Peyer's patch (tissue), 4 donors: ENCODE data around the gene NTF3.

Source experiments
- POLR2A ChIP-seq, 2 donors: fragments of 450-650 bp; IDR thresholded peaks; one replicate each; pipeline ENCODE4 v1.5.1; 2017; ENCODE audit warnings: antibody characterized with exemption in 2 of 2, mild to moderate bottlenecking in 2 of 2, moderate library complexity in 2 of 2
- TF ChIP-seq, protein P1 (sequence below), 6 experiments: fragments of 450-650 bp in 4 of 6; fragments of 200-600 bp in 2 of 6; sonication (generic) in 1 of 6; IDR thresholded peaks; one replicate each; pipeline ENCODE4 v1.5.1; 2017 to 2019; ENCODE audit warnings: antibody characterized with exemption in 6 of 6, mild to moderate bottlenecking in 3 of 6, moderate library complexity in 1 of 6

DNA sequence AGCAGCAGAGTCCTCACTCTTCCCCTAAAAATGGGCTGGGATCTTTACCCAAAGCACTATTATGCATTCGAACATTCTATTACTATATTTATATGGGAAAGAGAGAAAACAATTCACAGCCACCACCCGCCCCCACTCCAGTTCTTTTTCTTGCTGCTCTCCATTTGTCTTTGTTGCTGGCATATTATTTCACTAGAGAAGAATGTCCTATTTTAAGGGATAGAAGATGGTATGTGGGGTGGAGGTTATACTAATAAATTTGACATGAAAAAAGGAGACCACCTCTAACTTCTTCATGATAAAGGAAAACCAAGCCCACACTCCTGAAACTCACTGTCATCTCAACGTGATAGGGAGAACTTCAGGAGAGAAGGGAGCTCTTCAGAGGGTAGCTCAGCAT is 28.5 kb upstream of the NTF3 start:
- TF ChIP-seq, protein P1, sequence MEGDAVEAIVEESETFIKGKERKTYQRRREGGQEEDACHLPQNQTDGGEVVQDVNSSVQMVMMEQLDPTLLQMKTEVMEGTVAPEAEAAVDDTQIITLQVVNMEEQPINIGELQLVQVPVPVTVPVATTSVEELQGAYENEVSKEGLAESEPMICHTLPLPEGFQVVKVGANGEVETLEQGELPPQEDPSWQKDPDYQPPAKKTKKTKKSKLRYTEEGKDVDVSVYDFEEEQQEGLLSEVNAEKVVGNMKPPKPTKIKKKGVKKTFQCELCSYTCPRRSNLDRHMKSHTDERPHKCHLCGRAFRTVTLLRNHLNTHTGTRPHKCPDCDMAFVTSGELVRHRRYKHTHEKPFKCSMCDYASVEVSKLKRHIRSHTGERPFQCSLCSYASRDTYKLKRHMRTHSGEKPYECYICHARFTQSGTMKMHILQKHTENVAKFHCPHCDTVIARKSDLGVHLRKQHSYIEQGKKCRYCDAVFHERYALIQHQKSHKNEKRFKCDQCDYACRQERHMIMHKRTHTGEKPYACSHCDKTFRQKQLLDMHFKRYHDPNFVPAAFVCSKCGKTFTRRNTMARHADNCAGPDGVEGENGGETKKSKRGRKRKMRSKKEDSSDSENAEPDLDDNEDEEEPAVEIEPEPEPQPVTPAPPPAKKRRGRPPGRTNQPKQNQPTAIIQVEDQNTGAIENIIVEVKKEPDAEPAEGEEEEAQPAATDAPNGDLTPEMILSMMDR (IDR thresholded peaks at IDR 0.05) = no peak
- TF ChIP-seq POLR2A (IDR thresholded peaks at IDR 0.05) = no peak
